Hepatocyte (in vitro differentiated cells): ENCODE results near the gene ZSCAN25. TPM values are rescaled to one million over a fixed set of nuclear protein-coding genes. Genes with fewer than 3 reads are reported as not detected.

Experiments used
- DNase-seq: peaks from one replicate; pipeline ENCODE4 v3.0.0-alpha.2; 2016; ENCODE audit warnings: low spot score
- H2AFZ ChIP-seq: fragments of 200-600 bp; sonication (generic); 2 replicates; pipeline ENCODE4 v1.6.0; 2016; ENCODE audit warnings: antibody characterized with exemption, mild to moderate bottlenecking
- H3K27ac ChIP-seq: fragments of 200-600 bp; sonication (generic); 2 replicates; pipeline ENCODE4 v1.5.1; 2016; ENCODE audit warnings: mild to moderate bottlenecking
- H3K27me3 ChIP-seq: fragments of 200-600 bp; sonication (generic); 2 replicates; pipeline ENCODE4 v1.6.1; 2016
- H3K36me3 ChIP-seq: fragments of 200-600 bp; sonication (generic); replicated peaks from 2 replicates; pipeline ENCODE4 v1.5.1; 2016; ENCODE audit warnings: low read depth; ENCODE audit not compliant: insufficient read depth
- H3K4me1 ChIP-seq: fragments of 200-600 bp; sonication (generic); 2 replicates; pipeline ENCODE4 v1.5.1; 2016; ENCODE audit warnings: mild to moderate bottlenecking, moderate library complexity; ENCODE audit not compliant: insufficient read depth
- H3K4me2 ChIP-seq: fragments of 200-600 bp; sonication (generic); 2 replicates; pipeline ENCODE4 v1.6.0; 2016
- H3K4me3 ChIP-seq: fragments of 200-600 bp; sonication (generic); 2 replicates; pipeline ENCODE4 v1.5.1; 2016; ENCODE audit warnings: mild to moderate bottlenecking
- H3K79me2 ChIP-seq: fragments of 200-600 bp; sonication (generic); 2 replicates; pipeline ENCODE4 v1.6.0; 2017; ENCODE audit warnings: mild to moderate bottlenecking
- H3K9me2 ChIP-seq: fragments of 200-600 bp; sonication (generic); replicated peaks from 2 replicates; pipeline ENCODE4 v1.6.0; 2017; ENCODE audit warnings: mild to moderate bottlenecking; ENCODE audit not compliant: insufficient read depth
- H3K9me3 ChIP-seq: fragments of 200-600 bp; sonication (generic); 2 replicates; pipeline ENCODE4 v1.5.1; 2016; ENCODE audit warnings: low read depth, mild to moderate bottlenecking
- H4K20me1 ChIP-seq: fragments of 200-600 bp; sonication (generic); 2 replicates; pipeline ENCODE4 v1.6.0; 2016; ENCODE audit warnings: mild to moderate bottlenecking; ENCODE audit not compliant: insufficient read depth, poor library complexity, severe bottlenecking
- EZH2 ChIP-seq: fragments of 200-600 bp; sonication (generic); IDR thresholded peaks from 2 replicates; pipeline ENCODE4 v1.6.1; 2016; ENCODE audit warnings: antibody characterized with exemption, mild to moderate bottlenecking, borderline replicate concordance
- EZH2phosphoT487 ChIP-seq: fragments of 200-600 bp; sonication (generic); IDR thresholded peaks from one replicate; pipeline ENCODE4 v1.6.1; 2018; ENCODE audit warnings: antibody characterized with exemption, mild to moderate bottlenecking, low read depth, moderate library complexity; ENCODE audit not compliant: unreplicated experiment, severe bottlenecking
- WGBS: methylation state at CpG from one replicate; pipeline ENCODE4 v1.1.6; 2016; ENCODE audit warnings: low lambda C conversion rate; ENCODE audit errors: missing lambda C conversion rate; 5-methylcytosine and 5-hydroxymethylcytosine counted together
- polyA plus RNA-seq: library from polyadenylated mRNA; unstranded; fragments of >200 nt; fragmentation: Nextera tagmentation; extraction: Ambion mirVana; gene quantifications from 2 replicates; pipeline ENCODE4 v1.2.1, GENCODE V29; 2016
- total RNA-seq: library from RNA; depleted of rRNA; stranded (reverse); fragments of >200 nt; gene quantifications from 2 replicates; pipeline ENCODE4 v1.2.3, GENCODE V29; 2014
- TF ChIP-seq, protein P1 (sequence below): fragments of 200-600 bp; sonication (generic); IDR thresholded peaks from 2 replicates; pipeline ENCODE4 v1.5.1; 2016; ENCODE audit warnings: antibody characterized with exemption, mild to moderate bottlenecking; ENCODE audit not compliant: poor library complexity

Gene ZSCAN25
- total and polyA plus RNA-seq, 2 experiments from 2014 or later, result 11.4 to 18.8 TPM

GRCh38 chr7:99597762-99598501, 18.8 kb upstream of the ZSCAN25 start, which contains the start of gene TMEM225B:
Gene TMEM225B (plus strand): TSS chr7:99598267. CDS start chr7:99604389, 6,122 bp downstream.
- no peak within 1 kb of the TSS for H2AFZ ChIP-seq
- H4K20me1 ChIP-seq, result no peaks in the 10 kb centered on the region
- no peaks in the 10 kb centered on the region for H3K4me1 ChIP-seq
- no peaks in the 10 kb centered on the region for H3K9me3 ChIP-seq
- no peak within 1 kb of the TSS for H3K4me2 ChIP-seq
- no peak within 1 kb of the TSS for H3K4me3 ChIP-seq
- TF ChIP-seq, protein P1, sequence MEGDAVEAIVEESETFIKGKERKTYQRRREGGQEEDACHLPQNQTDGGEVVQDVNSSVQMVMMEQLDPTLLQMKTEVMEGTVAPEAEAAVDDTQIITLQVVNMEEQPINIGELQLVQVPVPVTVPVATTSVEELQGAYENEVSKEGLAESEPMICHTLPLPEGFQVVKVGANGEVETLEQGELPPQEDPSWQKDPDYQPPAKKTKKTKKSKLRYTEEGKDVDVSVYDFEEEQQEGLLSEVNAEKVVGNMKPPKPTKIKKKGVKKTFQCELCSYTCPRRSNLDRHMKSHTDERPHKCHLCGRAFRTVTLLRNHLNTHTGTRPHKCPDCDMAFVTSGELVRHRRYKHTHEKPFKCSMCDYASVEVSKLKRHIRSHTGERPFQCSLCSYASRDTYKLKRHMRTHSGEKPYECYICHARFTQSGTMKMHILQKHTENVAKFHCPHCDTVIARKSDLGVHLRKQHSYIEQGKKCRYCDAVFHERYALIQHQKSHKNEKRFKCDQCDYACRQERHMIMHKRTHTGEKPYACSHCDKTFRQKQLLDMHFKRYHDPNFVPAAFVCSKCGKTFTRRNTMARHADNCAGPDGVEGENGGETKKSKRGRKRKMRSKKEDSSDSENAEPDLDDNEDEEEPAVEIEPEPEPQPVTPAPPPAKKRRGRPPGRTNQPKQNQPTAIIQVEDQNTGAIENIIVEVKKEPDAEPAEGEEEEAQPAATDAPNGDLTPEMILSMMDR, result no peak
- TF ChIP-seq EZH2phosphoT487 (no peak), EZH2 (no peak)
- H3K9me2 ChIP-seq, result no peaks in the 10 kb centered on the region
- WGBS, result 90% methylated on average over 34 of the region's 34 CpGs
- H3K27ac ChIP-seq, result no peak within 1 kb of the TSS
- no peak for DNase-seq
- H3K79me2 ChIP-seq, result no peaks in the 10 kb centered on the region
- no peaks in the 10 kb centered on the region for H3K27me3 ChIP-seq
- H3K36me3 ChIP-seq, result no peaks in the 10 kb centered on the region

GRCh38 chr7:99599836-99600235, 16.9 kb upstream of the ZSCAN25 start:
- 92% methylated on average over 4 of the region's 4 CpGs for WGBS
- TF ChIP-seq, protein P1, result no peak
- TF ChIP-seq EZH2 (no peak), EZH2phosphoT487 (no peak)

DNA sequence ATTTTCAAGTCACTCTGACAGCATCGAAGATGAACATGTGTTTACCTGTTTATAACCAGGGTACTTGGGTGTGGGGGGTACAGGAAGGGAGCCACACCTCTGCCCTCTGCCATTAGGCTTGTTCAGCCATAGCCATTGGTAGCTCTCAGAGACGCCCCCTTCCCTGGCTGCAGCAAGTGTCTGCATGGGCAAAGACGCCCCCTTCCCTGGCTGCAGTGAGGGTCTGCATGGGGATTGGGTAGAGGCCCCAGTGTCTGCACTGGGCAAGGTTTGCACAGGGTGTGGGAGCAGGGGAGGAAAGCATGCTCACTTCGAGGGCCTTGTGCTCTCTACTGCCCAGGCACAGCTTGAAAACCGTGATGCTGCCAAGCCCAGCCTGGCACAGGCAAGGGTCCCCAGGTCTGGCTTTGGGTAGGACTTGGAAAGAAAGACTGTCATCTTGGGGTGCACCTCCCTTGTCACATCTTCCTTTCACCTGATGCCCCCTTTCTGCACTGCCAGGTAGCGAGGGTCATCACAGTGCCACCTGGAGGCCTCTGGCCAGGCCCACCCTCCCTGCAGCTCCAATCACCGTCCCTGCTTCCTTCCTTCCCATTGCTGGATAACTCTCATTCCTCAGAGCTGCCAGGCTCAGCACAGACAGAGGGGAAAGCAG, 15.0 kb upstream of the ZSCAN25 start:
- DNase-seq, result no peak
- WGBS, result 75% methylated on average over 7 of the region's 7 CpGs
- Histone ChIP-seq H3K4me3 (no peak overlapping the region), H3K4me1 (no peaks in the 10 kb centered on the region), H3K9me3 (no peaks in the 10 kb centered on the region), H4K20me1 (no peaks in the 10 kb centered on the region), H2AFZ (no peak overlapping the region), H3K79me2 (no peaks in the 10 kb centered on the region), H3K27ac (no peak overlapping the region), H3K9me2 (no peaks in the 10 kb centered on the region), H3K36me3 (no peaks in the 10 kb centered on the region), H3K4me2 (no peak overlapping the region), H3K27me3 (no peaks in the 10 kb centered on the region)
- TF ChIP-seq, protein P1, result no peak
- TF ChIP-seq EZH2phosphoT487 (no peak), EZH2 (no peak)

More at GRCh38 chr7:99599836-99600235, 16.9 kb upstream of the ZSCAN25 start:
- H2AFZ ChIP-seq, result no peak overlapping the region
- no peak for DNase-seq
- no peak overlapping the region for H3K27ac ChIP-seq
- H3K4me1 ChIP-seq, result no peaks in the 10 kb centered on the region
- no peaks in the 10 kb centered on the region for H4K20me1 ChIP-seq
- H3K27me3 ChIP-seq, result no peaks in the 10 kb centered on the region
- H3K4me3 ChIP-seq, result no peak overlapping the region
- no peak overlapping the region for H3K4me2 ChIP-seq
- no peaks in the 10 kb centered on the region for H3K9me2 ChIP-seq
- H3K36me3 ChIP-seq, result no peaks in the 10 kb centered on the region
- H3K9me3 ChIP-seq, result no peaks in the 10 kb centered on the region
- H3K79me2 ChIP-seq, result no peaks in the 10 kb centered on the region
